SK-N-SH (cell line): ENCODE data around the gene RNF11.

Experiments used
- CHD2 ChIP-seq: fragments of 150-350 bp; IDR thresholded peaks from 2 replicates; pipeline ENCODE4 v1.6.1; 2018; ENCODE audit warnings: low read length; ENCODE audit not compliant: partially characterized antibody
- CTCF ChIP-seq: fragments of 200-600 bp; sonication (generic); IDR thresholded peaks from 2 replicates; pipeline ENCODE4 v1.6.1; 2017; ENCODE audit warnings: antibody characterized with exemption, mild to moderate bottlenecking, moderate library complexity
- EP300 ChIP-seq, 2 experiments: IDR thresholded peaks; 2 replicates each; pipeline versions ENCODE4 v1.4.0 to v1.6.1; 2012; ENCODE audit warnings: borderline replicate concordance in 1 of 2, low read depth in 1 of 2, low read length in 1 of 2
- FOXJ3 ChIP-seq: sonication (generic); formaldehyde crosslinking; IDR thresholded peaks from 2 replicates; pipeline ENCODE4 v1.5.1; 2020; ENCODE audit warnings: mild to moderate bottlenecking, missing genetic modification reagents
- IRF3 ChIP-seq: fragments of 150-350 bp; IDR thresholded peaks from 2 replicates; pipeline ENCODE4 v1.6.1; 2016; ENCODE audit warnings: mild to moderate bottlenecking, low read depth, low read length
- NFIC ChIP-seq: IDR thresholded peaks from 2 replicates; pipeline ENCODE4 v1.4.0; 2012; ENCODE audit warnings: borderline replicate concordance
- POLR2AphosphoS5 ChIP-seq: IDR thresholded peaks from 2 replicates; pipeline ENCODE4 v1.6.1; 2012; ENCODE audit warnings: low read depth, low read length
- RAD21 ChIP-seq: IDR thresholded peaks from 2 replicates; pipeline ENCODE4 v1.6.1; 2012; ENCODE audit warnings: mild to moderate bottlenecking, low read length
- RCOR1 ChIP-seq: fragments of 150-350 bp; IDR thresholded peaks from 2 replicates; pipeline ENCODE4 v1.6.1; 2017; ENCODE audit warnings: antibody characterized with exemption, low read length
- REST ChIP-seq: IDR thresholded peaks from 2 replicates; pipeline ENCODE4 v1.6.1; 2012; ENCODE audit warnings: mild to moderate bottlenecking, low read depth, low read length, moderate library complexity
- RFX5 ChIP-seq: IDR thresholded peaks from 2 replicates; pipeline ENCODE4 v1.6.1; 2012; ENCODE audit warnings: mild to moderate bottlenecking, improper control_type of control experiment, low read length
- SIN3A ChIP-seq: IDR thresholded peaks from 2 replicates; pipeline ENCODE4 v1.6.1; 2012; ENCODE audit warnings: low read depth, mild to moderate bottlenecking, low read length, moderate library complexity, borderline replicate concordance
- YY1 ChIP-seq: IDR thresholded peaks from 2 replicates; pipeline ENCODE4 v1.4.0; 2012; ENCODE audit warnings: low read depth, mild to moderate bottlenecking

- TF ChIP-seq POLR2AphosphoS5 = no peak
- TF ChIP-seq REST = no peak
- no peak for TF ChIP-seq SIN3A
- no peak for TF ChIP-seq RFX5
- no peak for TF ChIP-seq CHD2
- TF ChIP-seq CTCF = no peak
- no peak for TF ChIP-seq EP300 (IDR thresholded peaks at IDR 0.05; ENCODE audit: borderline replicate concordance in 1 of 2, low read depth in 1 of 2, low read length in 1 of 2)
- no peak for TF ChIP-seq NFIC
- TF ChIP-seq FOXJ3 = no peak
- no peak for TF ChIP-seq YY1
- TF ChIP-seq RAD21 = no peak
- no peak for TF ChIP-seq IRF3
- no peak for TF ChIP-seq RCOR1
Measured at GRCh38 chr1:51224255-51224654, 11.8 kb upstream of the RNF11 start.
